GM12873 (cell line): Measurements from ENCODE around the gene MAPRE3.

Source experiments
- CTCF ChIP-seq: IDR thresholded peaks from 2 replicates; pipeline ENCODE4 v1.5.1; 2012; ENCODE audit warnings: low read depth, mild to moderate bottlenecking, moderate library complexity, low read length, control low read depth; ENCODE audit not compliant: insufficient read depth; ENCODE audit errors: missing control alignments

MAPRE3 gene

GRCh38 chr2:26969077-26969844, 1.2 kb upstream of the MAPRE3 start:
- TF ChIP-seq CTCF = no peak

- TF ChIP-seq CTCF = no peak
These were observed 641 bp downstream of the MAPRE3 start for GRCh38 chr2:26970928-26971627.

- no peak for TF ChIP-seq CTCF
These were observed 1.7 kb downstream of the MAPRE3 start for GRCh38 chr2:26971911-26972786.

GRCh38 chr2:26974352-26974751, 3.9 kb downstream of the MAPRE3 start:
- no peak for TF ChIP-seq CTCF

GRCh38 chr2:26975102-26975501, 4.7 kb downstream of the MAPRE3 start:
- no peak for TF ChIP-seq CTCF

GRCh38 chr2:26975656-26976055, 5.2 kb downstream of the MAPRE3 start:
- no peak for TF ChIP-seq CTCF

GRCh38 chr2:26976237-26976636, 5.8 kb downstream of the MAPRE3 start:
- TF ChIP-seq CTCF = no peak
